HEK293 (cell line): Measurements from ENCODE around the gene ZBTB18.

Experiments
- GLI4 ChIP-seq: fragments of 450-650 bp; formaldehyde crosslinking; IDR thresholded peaks from 2 replicates; pipeline ENCODE4 v1.5.1; 2016; ENCODE audit warnings: missing biosample characterization, missing genetic modification characterization
- KLF16 ChIP-seq: fragments of 450-650 bp; formaldehyde crosslinking; IDR thresholded peaks from 2 replicates; pipeline ENCODE4 v1.5.1; 2017; ENCODE audit warnings: missing biosample characterization, missing genetic modification characterization
- KLF17 ChIP-seq: fragments of 450-650 bp; formaldehyde crosslinking; IDR thresholded peaks from 2 replicates; pipeline ENCODE4 v1.5.1; 2016; ENCODE audit warnings: missing biosample characterization, missing genetic modification characterization
- KLF9 ChIP-seq: fragments of 450-650 bp; formaldehyde crosslinking; IDR thresholded peaks from 2 replicates; pipeline ENCODE4 v1.5.1; 2016; ENCODE audit warnings: missing biosample characterization, missing genetic modification characterization, low read depth
- OVOL3 ChIP-seq: fragments of 450-650 bp; formaldehyde crosslinking; IDR thresholded peaks from 2 replicates; pipeline ENCODE4 v1.5.1; 2016; ENCODE audit warnings: missing biosample characterization, missing genetic modification characterization
- RBAK ChIP-seq: fragments of 450-650 bp; formaldehyde crosslinking; IDR thresholded peaks from 2 replicates; pipeline ENCODE4 v1.5.1; 2016; ENCODE audit warnings: missing biosample characterization, missing genetic modification characterization
- TRIM28 ChIP-seq: IDR thresholded peaks from 2 replicates; pipeline ENCODE4 v1.6.1; 2011; ENCODE audit warnings: low read length, control low read depth, borderline replicate concordance
- ZBTB17 ChIP-seq: fragments of 450-650 bp; formaldehyde crosslinking; IDR thresholded peaks from 2 replicates; pipeline ENCODE4 v1.5.1; 2016; ENCODE audit warnings: missing biosample characterization, missing genetic modification characterization
- ZBTB20 ChIP-seq: fragments of 450-650 bp; formaldehyde crosslinking; IDR thresholded peaks from 2 replicates; pipeline ENCODE4 v1.5.1; 2016; ENCODE audit warnings: missing biosample characterization, missing genetic modification characterization
- ZBTB21 ChIP-seq: fragments of 450-650 bp; formaldehyde crosslinking; IDR thresholded peaks from 2 replicates; pipeline ENCODE4 v1.5.1; 2017; ENCODE audit warnings: missing biosample characterization, missing genetic modification characterization
- ZBTB49 ChIP-seq: fragments of 450-650 bp; formaldehyde crosslinking; IDR thresholded peaks from 2 replicates; pipeline ENCODE4 v1.5.1; 2016; ENCODE audit warnings: missing biosample characterization, missing genetic modification characterization, low read depth
- ZFP37 ChIP-seq: fragments of 450-650 bp; formaldehyde crosslinking; IDR thresholded peaks from 2 replicates; pipeline ENCODE4 v1.5.1; 2016; ENCODE audit warnings: missing biosample characterization, missing genetic modification characterization
- ZNF121 ChIP-seq: fragments of 450-650 bp; formaldehyde crosslinking; IDR thresholded peaks from 2 replicates; pipeline ENCODE4 v1.5.1; 2016; ENCODE audit warnings: missing biosample characterization, missing genetic modification characterization
- ZNF138 ChIP-seq: fragments of 450-650 bp; formaldehyde crosslinking; IDR thresholded peaks from 2 replicates; pipeline ENCODE4 v1.5.1; 2016; ENCODE audit warnings: missing biosample characterization, missing genetic modification characterization, borderline replicate concordance
- ZNF140 ChIP-seq: fragments of 450-650 bp; formaldehyde crosslinking; IDR thresholded peaks from 2 replicates; pipeline ENCODE4 v1.5.1; 2016; ENCODE audit warnings: missing biosample characterization, missing genetic modification characterization
- ZNF146 ChIP-seq: fragments of 450-650 bp; formaldehyde crosslinking; IDR thresholded peaks from 2 replicates; pipeline ENCODE4 v1.5.1; 2016; ENCODE audit warnings: missing biosample characterization, missing genetic modification characterization
- ZNF19 ChIP-seq: fragments of 450-650 bp; formaldehyde crosslinking; IDR thresholded peaks from 2 replicates; pipeline ENCODE4; 2016; ENCODE audit warnings: missing biosample characterization, missing genetic modification characterization, low read depth
- ZNF223 ChIP-seq: fragments of 450-650 bp; formaldehyde crosslinking; IDR thresholded peaks from 2 replicates; pipeline ENCODE4 v1.5.1; 2016; ENCODE audit warnings: missing biosample characterization, missing genetic modification characterization
- ZNF266 ChIP-seq: fragments of 450-650 bp; formaldehyde crosslinking; IDR thresholded peaks from 2 replicates; pipeline ENCODE4 v1.5.1; 2016; ENCODE audit warnings: missing biosample characterization, missing genetic modification characterization, low read depth
- ZNF274 ChIP-seq, 2 experiments: fragments of 200-500 bp in 1 of 2; fragments of 450-650 bp in 1 of 2; sonication (Bioruptor generic) in 1 of 2; formaldehyde crosslinking in 1 of 2; IDR thresholded peaks; 2 replicates each; pipeline versions ENCODE4 v1.5.1 to v1.6.1; 2014 to 2016; ENCODE audit warnings: borderline replicate concordance in 1 of 2, inconsistent platforms in 1 of 2, low read length in 1 of 2, missing biosample characterization in 1 of 2, missing genetic modification characterization in 1 of 2
- ZNF350 ChIP-seq: fragments of 450-650 bp; formaldehyde crosslinking; IDR thresholded peaks from 2 replicates; pipeline ENCODE4 v1.5.0; 2017; ENCODE audit warnings: missing biosample characterization, mild to moderate bottlenecking, missing genetic modification characterization
- ZNF37A ChIP-seq: fragments of 450-650 bp; IDR thresholded peaks from 2 replicates; pipeline ENCODE4 v1.5.1; 2018; ENCODE audit warnings: missing biosample characterization, missing genetic modification characterization
- ZNF404 ChIP-seq: fragments of 450-650 bp; formaldehyde crosslinking; IDR thresholded peaks from 2 replicates; pipeline ENCODE4 v1.5.1; 2017; ENCODE audit warnings: missing biosample characterization, missing genetic modification characterization
- ZNF501 ChIP-seq: fragments of 450-650 bp; formaldehyde crosslinking; IDR thresholded peaks from 2 replicates; pipeline ENCODE4 v1.5.1; 2016; ENCODE audit warnings: missing biosample characterization, missing genetic modification characterization
- ZNF513 ChIP-seq: fragments of 450-650 bp; IDR thresholded peaks from 2 replicates; pipeline ENCODE4 v1.5.1; 2018; ENCODE audit warnings: missing biosample characterization, missing genetic modification characterization
- ZNF548 ChIP-seq: fragments of 450-650 bp; formaldehyde crosslinking; IDR thresholded peaks from 2 replicates; pipeline ENCODE4 v1.5.1; 2016; ENCODE audit warnings: missing biosample characterization, missing genetic modification characterization
- ZNF549 ChIP-seq: fragments of 450-650 bp; IDR thresholded peaks from 2 replicates; pipeline ENCODE4 v1.5.1; 2018; ENCODE audit warnings: missing biosample characterization, missing genetic modification characterization, mild to moderate bottlenecking, inconsistent platforms, moderate library complexity
- ZNF580 ChIP-seq: fragments of 450-650 bp; formaldehyde crosslinking; IDR thresholded peaks from 2 replicates; pipeline ENCODE4 v1.5.1; 2016; ENCODE audit warnings: missing biosample characterization, missing genetic modification characterization
- ZNF658 ChIP-seq: fragments of 450-650 bp; formaldehyde crosslinking; IDR thresholded peaks from 2 replicates; pipeline ENCODE4; 2016; ENCODE audit warnings: missing biosample characterization, missing genetic modification characterization
- ZNF677 ChIP-seq: fragments of 450-650 bp; IDR thresholded peaks from 2 replicates; pipeline ENCODE4 v1.5.0; 2018; ENCODE audit warnings: missing biosample characterization, mild to moderate bottlenecking, missing genetic modification characterization, moderate library complexity
- ZNF843 ChIP-seq: fragments of 450-650 bp; formaldehyde crosslinking; IDR thresholded peaks from 2 replicates; pipeline ENCODE4 v1.5.1; 2016; ENCODE audit warnings: missing biosample characterization, missing genetic modification characterization
- ZSCAN5A ChIP-seq: fragments of 450-650 bp; formaldehyde crosslinking; IDR thresholded peaks from 2 replicates; pipeline ENCODE4 v1.5.1; 2016; ENCODE audit warnings: missing biosample characterization, missing genetic modification characterization

Gene ZBTB18

GRCh38 chr1:244049162-244050013 is 1.7 kb upstream of the ZBTB18 start (continued):
- TF ChIP-seq ZNF37A (tag by site-specific recombination), result no peak
- no peak for TF ChIP-seq ZNF513 (tag by site-specific recombination)
- no peak for TF ChIP-seq ZNF266 (tag by site-specific recombination)
- peak; percentile 24; the same call in 1 of the 2 replicates for TF ChIP-seq ZNF121 (tag by site-specific recombination)
- no peak for TF ChIP-seq ZNF677
- no peak for TF ChIP-seq ZNF404 (tag by site-specific recombination)
- no peak for TF ChIP-seq ZSCAN5A (tag by site-specific recombination)
- TF ChIP-seq ZNF548 (tag by site-specific recombination), result no peak
- peak; percentile 81; the same call in 1 of the 2 replicates for TF ChIP-seq ZNF843 (tag by site-specific recombination)
- TF ChIP-seq ZBTB49 (tag by site-specific recombination), result no peak
- no peak; the same call in 1 of the 2 replicates for TF ChIP-seq ZBTB17 (tag by site-specific recombination)
- TF ChIP-seq TRIM28, result no peak
- TF ChIP-seq KLF16, result peak; percentile 91
- no peak for TF ChIP-seq KLF9 (tag by site-specific recombination)
- TF ChIP-seq ZNF274 (IDR thresholded peaks at IDR 0.05; ENCODE audit: low read length), result no peak
- TF ChIP-seq ZNF274 (tag by site-specific recombination; IDR thresholded peaks at IDR 0.05; ENCODE audit: borderline replicate concordance), result no peak
- no peak for TF ChIP-seq ZNF140 (tag by site-specific recombination)
- peak; percentile 80 for TF ChIP-seq ZNF580 (tag by site-specific recombination)
- TF ChIP-seq ZNF19 (tag by site-specific recombination), result no peak
- peak; percentile 84 for TF ChIP-seq ZBTB20 (tag by site-specific recombination)
- TF ChIP-seq ZBTB21, result no peak
- no peak for TF ChIP-seq GLI4 (tag by site-specific recombination)
- no peak for TF ChIP-seq OVOL3 (tag by site-specific recombination)
- no peak for TF ChIP-seq ZNF549 (tag by site-specific recombination)
- peak; percentile 46; the same call in 1 of the 2 replicates for TF ChIP-seq ZNF501 (tag by site-specific recombination)
- TF ChIP-seq ZNF223 (tag by site-specific recombination), result no peak
- no peak; the same call in 1 of the 2 replicates for TF ChIP-seq ZNF146 (tag by site-specific recombination)
- TF ChIP-seq ZNF350 (tag by site-specific recombination), result no peak
- no peak for TF ChIP-seq KLF17
- TF ChIP-seq RBAK (tag by site-specific recombination), result no peak
- no peak for TF ChIP-seq ZNF658
- 0 out of 2 replicates have a peak, but pooled peaks have one; percentile 71 for TF ChIP-seq ZFP37 (tag by site-specific recombination)
- no peak for TF ChIP-seq ZNF138 (tag by site-specific recombination)
